ENCODE data around the gene PUSL1. TPM values are rescaled to one million over a fixed set of nuclear protein-coding genes. Genes with fewer than 3 reads are reported as not detected.
"Not testable (repeated sequence)": the region's sequence is repeated elsewhere in the genome, so short reads cannot be mapped to it uniquely, and the experiment has no call there.

Gene PUSL1
- total RNA-seq, 1 donor, result 29.3 TPM

DNA sequence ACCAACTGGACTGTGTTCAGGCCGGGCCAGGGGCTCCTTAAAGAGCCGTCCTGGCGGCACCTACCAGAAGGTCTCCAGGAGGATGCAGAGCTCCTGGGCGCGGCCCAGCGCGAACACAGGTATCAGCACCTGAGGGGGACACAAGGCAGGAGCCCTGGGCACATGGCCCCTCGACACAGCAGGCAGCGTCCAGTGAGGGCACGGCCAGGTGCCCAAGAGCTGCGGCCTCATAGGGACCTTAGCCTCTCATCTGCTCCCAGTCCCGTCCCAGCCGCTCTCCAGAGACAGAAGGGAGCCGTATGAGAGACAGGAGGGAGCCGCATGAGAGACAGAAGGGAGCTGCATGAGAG lies 5.8 kb downstream of the PUSL1 start:
- peaks cover 54% of the 10 kb centered on the region for H3K36me3 ChIP-seq (ENCODE audit: insufficient read depth, low read length)
- peaks cover 49% of the 10 kb centered on the region for H3K79me2 ChIP-seq (ENCODE audit: insufficient read depth, low read length)
- peaks cover 31% of the 10 kb centered on the region for H4K20me1 ChIP-seq (ENCODE audit: insufficient read depth, low read length)

DNA sequence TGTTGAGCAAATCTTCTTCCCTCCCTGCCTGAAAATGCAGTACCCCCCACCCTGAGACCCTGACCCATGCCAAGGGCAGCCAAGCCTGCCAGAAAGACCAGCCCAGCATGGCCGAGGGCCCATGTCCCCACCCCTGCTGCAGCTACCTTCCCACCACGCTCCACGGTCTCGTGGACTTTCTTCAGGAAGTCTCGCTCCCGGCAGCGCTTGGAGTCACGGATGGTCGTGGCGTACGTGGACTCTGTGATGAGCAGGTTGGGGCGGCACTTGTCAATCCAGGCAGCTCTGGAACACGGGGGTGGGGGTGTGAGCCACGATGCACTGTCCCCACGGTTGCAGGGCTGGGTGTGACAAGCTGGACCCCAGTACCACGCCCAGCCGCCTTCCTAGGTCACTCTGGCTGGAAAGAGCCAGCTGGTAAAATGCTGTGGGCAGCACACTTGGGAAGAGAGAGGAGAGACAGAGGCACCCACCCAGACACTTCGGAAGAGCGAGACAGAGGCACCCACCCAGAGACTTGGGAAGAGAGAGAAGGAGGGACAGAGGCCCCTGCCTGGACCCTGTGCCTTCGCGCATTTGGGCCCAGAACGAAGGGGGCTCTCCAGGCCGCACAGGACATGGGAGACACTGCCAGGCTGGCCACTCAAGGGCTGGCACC lies 6.4 kb downstream of the PUSL1 start:
- Histone ChIP-seq H3K36me3 (ENCODE audit: insufficient read depth, low read length) (peaks cover 59% of the 10 kb centered on the region), H3K79me2 (ENCODE audit: insufficient read depth, low read length) (peaks cover 49% of the 10 kb centered on the region), H3K9me3 (ENCODE audit: low read depth, low read length) (no peaks in the 10 kb centered on the region), H2AFZ (ENCODE audit: low read length) (no peak overlapping the region), H3K4me1 (ENCODE audit: insufficient read depth, low read length) (peaks cover 10% of the 10 kb centered on the region), H3K27ac (ENCODE audit: low read depth, low read length) (no peak overlapping the region), H3K27me3 (ENCODE audit: insufficient read depth, low read length) (no peaks in the 10 kb centered on the region), H3K4me2 (ENCODE audit: insufficient read depth, low read length) (no peak overlapping the region), H4K20me1 (ENCODE audit: insufficient read depth, low read length) (peaks cover 32% of the 10 kb centered on the region), H3K4me3 (ENCODE audit: insufficient read depth, low read length) (no peak overlapping the region)
- DNase-seq (ENCODE audit: insufficient read length, low spot score, missing footprints), result no peak
- TF ChIP-seq, protein P1, sequence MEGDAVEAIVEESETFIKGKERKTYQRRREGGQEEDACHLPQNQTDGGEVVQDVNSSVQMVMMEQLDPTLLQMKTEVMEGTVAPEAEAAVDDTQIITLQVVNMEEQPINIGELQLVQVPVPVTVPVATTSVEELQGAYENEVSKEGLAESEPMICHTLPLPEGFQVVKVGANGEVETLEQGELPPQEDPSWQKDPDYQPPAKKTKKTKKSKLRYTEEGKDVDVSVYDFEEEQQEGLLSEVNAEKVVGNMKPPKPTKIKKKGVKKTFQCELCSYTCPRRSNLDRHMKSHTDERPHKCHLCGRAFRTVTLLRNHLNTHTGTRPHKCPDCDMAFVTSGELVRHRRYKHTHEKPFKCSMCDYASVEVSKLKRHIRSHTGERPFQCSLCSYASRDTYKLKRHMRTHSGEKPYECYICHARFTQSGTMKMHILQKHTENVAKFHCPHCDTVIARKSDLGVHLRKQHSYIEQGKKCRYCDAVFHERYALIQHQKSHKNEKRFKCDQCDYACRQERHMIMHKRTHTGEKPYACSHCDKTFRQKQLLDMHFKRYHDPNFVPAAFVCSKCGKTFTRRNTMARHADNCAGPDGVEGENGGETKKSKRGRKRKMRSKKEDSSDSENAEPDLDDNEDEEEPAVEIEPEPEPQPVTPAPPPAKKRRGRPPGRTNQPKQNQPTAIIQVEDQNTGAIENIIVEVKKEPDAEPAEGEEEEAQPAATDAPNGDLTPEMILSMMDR (IDR thresholded peaks at IDR 0.05; ENCODE audit: extremely low read depth, low read depth, low read length), result no peak

More for the DNA sequence above, 5.8 kb downstream of the PUSL1 start:
- Histone ChIP-seq H2AFZ (ENCODE audit: low read length) (no peak overlapping the region), H3K27ac (ENCODE audit: low read depth, low read length) (no peak overlapping the region), H3K4me3 (ENCODE audit: insufficient read depth, low read length) (no peak overlapping the region), H3K4me2 (ENCODE audit: insufficient read depth, low read length) (no peak overlapping the region), H3K27me3 (ENCODE audit: insufficient read depth, low read length) (no peaks in the 10 kb centered on the region), H3K9me3 (ENCODE audit: low read depth, low read length) (no peaks in the 10 kb centered on the region), H3K4me1 (ENCODE audit: insufficient read depth, low read length) (peaks cover 13% of the 10 kb centered on the region)
- no peak for DNase-seq (ENCODE audit: insufficient read length, low spot score, missing footprints)
- TF ChIP-seq, protein P1 (IDR thresholded peaks at IDR 0.05; ENCODE audit: extremely low read depth, low read depth, low read length), result no peak

DNA sequence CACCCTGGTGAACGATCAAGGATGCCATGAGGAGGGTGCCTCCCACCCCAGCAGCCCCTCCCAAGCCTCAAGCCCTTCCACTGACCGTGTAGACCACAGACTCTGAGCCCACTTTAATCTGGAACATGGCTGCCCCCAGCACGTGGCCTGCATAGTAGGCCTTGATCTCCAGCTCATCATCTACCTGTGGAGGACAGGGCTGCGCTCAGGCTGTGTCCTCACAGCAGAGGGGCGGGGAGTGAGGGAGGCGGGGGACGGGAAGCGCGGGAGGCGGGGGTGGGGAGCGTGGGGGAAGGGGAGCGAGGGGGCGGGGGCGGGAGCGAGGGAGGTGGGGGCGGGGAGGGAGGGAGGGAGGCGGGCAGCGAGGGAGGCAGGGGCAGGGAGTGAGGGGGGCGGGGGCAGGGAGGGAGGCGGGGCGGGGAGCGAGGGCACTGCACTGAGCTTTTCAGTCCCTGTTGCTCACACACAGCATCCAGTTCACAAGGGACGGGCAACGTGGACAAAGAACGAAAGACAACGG lies 7.1 kb downstream of the PUSL1 start:
- DNase-seq (ENCODE audit: insufficient read length, low spot score, missing footprints), result no peak
- peaks cover 60% of the 10 kb centered on the region for H3K36me3 ChIP-seq (ENCODE audit: insufficient read depth, low read length)

DNA sequence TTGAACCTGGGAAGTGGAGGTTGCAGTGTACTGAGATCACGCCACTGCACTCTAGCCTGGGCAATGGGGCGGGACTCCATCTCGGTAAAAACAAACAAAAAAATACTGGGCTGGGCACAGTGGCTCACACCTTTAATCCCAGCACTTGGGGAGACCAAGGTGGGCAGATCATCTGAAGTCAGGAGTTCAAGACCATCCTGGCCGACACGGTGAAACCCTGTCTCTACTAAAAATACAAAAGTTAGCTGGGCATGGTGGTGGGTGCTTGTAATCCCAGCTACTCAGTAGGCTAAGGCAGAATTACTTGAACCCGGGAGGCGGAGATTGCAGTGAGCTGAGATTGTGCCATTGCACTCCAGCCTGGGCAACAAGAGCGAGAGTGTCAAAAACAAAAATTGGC lies 7.8 kb downstream of the PUSL1 start:
- not testable (repeated sequence) for H3K4me3 ChIP-seq (ENCODE audit: insufficient read depth, low read length); H3K27me3 ChIP-seq (ENCODE audit: insufficient read depth, low read length); DNase-seq (ENCODE audit: insufficient read length, low spot score, missing footprints); H2AFZ ChIP-seq (ENCODE audit: low read length); H3K27ac ChIP-seq (ENCODE audit: low read depth, low read length); H3K4me2 ChIP-seq (ENCODE audit: insufficient read depth, low read length); H3K9me3 ChIP-seq (ENCODE audit: low read depth, low read length)
- Histone ChIP-seq H3K36me3 (ENCODE audit: insufficient read depth, low read length) (peaks cover 53% of the 10 kb centered on the region), H3K79me2 (ENCODE audit: insufficient read depth, low read length) (peaks cover 56% of the 10 kb centered on the region), H3K4me1 (ENCODE audit: insufficient read depth, low read length) (peaks cover 10% of the 10 kb centered on the region), H4K20me1 (ENCODE audit: insufficient read depth, low read length) (peaks cover 37% of the 10 kb centered on the region)

More for the DNA sequence above, 7.1 kb downstream of the PUSL1 start:
- Histone ChIP-seq H3K4me1 (ENCODE audit: insufficient read depth, low read length) (peaks cover 10% of the 10 kb centered on the region), H3K27ac (ENCODE audit: low read depth, low read length) (no peak overlapping the region), H4K20me1 (ENCODE audit: insufficient read depth, low read length) (peaks cover 33% of the 10 kb centered on the region), H3K4me3 (ENCODE audit: insufficient read depth, low read length) (no peak overlapping the region), H3K27me3 (ENCODE audit: insufficient read depth, low read length) (no peaks in the 10 kb centered on the region), H3K9me3 (ENCODE audit: low read depth, low read length) (no peaks in the 10 kb centered on the region), H3K4me2 (ENCODE audit: insufficient read depth, low read length) (no peak overlapping the region), H3K79me2 (ENCODE audit: insufficient read depth, low read length) (peaks cover 49% of the 10 kb centered on the region), H2AFZ (ENCODE audit: low read length) (no peak overlapping the region)
- TF ChIP-seq, protein P1 (IDR thresholded peaks at IDR 0.05; ENCODE audit: extremely low read depth, low read depth, low read length), result no peak
